ENCODE measurements around the gene ADH1A.

GRCh38 chr4:99323756-99324155 lies 33.0 kb upstream of the ADH1A start:
- TF ChIP-seq MTF1 (CRISPR knock-in tag; IDR thresholded peaks at IDR 0.05) (no peak), MXD4 (CRISPR knock-in tag; IDR thresholded peaks at IDR 0.05) (no peak)

Measured in HepG2 (cell line).